ENCODE data around the gene CCDC154.

DNA sequence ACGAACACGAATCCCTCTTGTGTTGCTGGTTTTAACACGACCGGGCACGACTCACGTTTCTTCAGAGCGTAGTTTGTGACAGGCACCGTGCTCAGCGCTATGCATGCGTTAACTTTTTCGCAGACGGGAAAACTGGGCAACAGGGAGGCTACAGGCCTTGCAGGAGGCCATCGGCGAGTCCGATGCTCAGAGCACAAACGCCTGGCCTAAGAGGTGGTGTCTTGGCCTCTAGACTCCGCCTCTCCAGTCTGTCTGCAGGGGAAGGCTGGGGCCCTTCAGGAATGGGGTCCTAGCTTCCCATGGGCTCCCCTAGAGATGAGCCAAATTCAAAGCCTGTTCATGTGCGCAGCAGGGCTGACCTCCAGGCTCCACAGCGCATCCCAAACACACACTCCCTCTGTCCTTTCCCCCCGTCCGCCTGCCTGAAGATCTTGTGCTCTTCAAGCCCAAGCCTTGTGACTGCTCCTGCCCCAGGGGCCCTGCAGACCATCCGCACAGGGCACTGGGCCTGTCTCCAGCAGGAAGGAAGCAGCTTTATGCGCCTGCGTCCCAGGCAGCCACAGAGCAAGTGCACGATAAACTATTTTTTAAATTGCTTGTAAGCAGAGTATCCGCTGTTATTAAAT is 27.3 kb upstream of the CCDC154 start:
- TF ChIP-seq, protein P1, sequence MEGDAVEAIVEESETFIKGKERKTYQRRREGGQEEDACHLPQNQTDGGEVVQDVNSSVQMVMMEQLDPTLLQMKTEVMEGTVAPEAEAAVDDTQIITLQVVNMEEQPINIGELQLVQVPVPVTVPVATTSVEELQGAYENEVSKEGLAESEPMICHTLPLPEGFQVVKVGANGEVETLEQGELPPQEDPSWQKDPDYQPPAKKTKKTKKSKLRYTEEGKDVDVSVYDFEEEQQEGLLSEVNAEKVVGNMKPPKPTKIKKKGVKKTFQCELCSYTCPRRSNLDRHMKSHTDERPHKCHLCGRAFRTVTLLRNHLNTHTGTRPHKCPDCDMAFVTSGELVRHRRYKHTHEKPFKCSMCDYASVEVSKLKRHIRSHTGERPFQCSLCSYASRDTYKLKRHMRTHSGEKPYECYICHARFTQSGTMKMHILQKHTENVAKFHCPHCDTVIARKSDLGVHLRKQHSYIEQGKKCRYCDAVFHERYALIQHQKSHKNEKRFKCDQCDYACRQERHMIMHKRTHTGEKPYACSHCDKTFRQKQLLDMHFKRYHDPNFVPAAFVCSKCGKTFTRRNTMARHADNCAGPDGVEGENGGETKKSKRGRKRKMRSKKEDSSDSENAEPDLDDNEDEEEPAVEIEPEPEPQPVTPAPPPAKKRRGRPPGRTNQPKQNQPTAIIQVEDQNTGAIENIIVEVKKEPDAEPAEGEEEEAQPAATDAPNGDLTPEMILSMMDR (conservative IDR thresholded peaks at IDR 0.05; ENCODE audit: low read depth, low read length) = no peak
- TF ChIP-seq MAZ (IDR thresholded peaks at IDR 0.05; ENCODE audit: borderline replicate concordance, low read depth, low read length) (no peak), RAD21 (IDR thresholded peaks at IDR 0.05; ENCODE audit: low read length) (no peak), POLR2A (IDR thresholded peaks at IDR 0.05; ENCODE audit: low read depth, low read length) (no peak)

Measured in IMR-90 (cell line).